SU-DHL-6 (cell line): ENCODE data around the gene FKBP1A.

Source experiments
- H2AFZ ChIP-seq: fragments of 200-600 bp; sonication (generic); 2 replicates; pipeline ENCODE4 v1.6.1; 2014; ENCODE audit warnings: low read depth, mild to moderate bottlenecking, moderate library complexity, mixed read lengths, antibody characterized with exemption, low read length; ENCODE audit not compliant: severe bottlenecking
- H3F3A ChIP-seq: fragments of 200-600 bp; shearing (Covaris generic); 2 replicates; pipeline ENCODE4 v1.6.0; 2016; ENCODE audit warnings: antibody characterized with exemption, mild to moderate bottlenecking; ENCODE audit not compliant: insufficient read depth
- H3K27ac ChIP-seq: fragments of 200-600 bp; sonication (generic); 2 replicates; pipeline ENCODE4 v1.5.1; 2016; ENCODE audit warnings: low read depth, mild to moderate bottlenecking, low read length, moderate library complexity, mixed read lengths
- H3K27me3 ChIP-seq: fragments of 200-600 bp; sonication (generic), shearing (Covaris generic); 2 replicates; pipeline ENCODE4 v1.6.0; 2014; ENCODE audit warnings: mild to moderate bottlenecking, low read length
- H3K36me3 ChIP-seq: fragments of 200-600 bp; sonication (generic); 2 replicates; pipeline ENCODE4 v1.6.1; 2014; ENCODE audit warnings: mild to moderate bottlenecking, low read length, mixed read lengths
- H3K4me2 ChIP-seq: fragments of 300-600, 200-600 bp; shearing (Covaris generic), sonication (generic); 2 replicates; pipeline ENCODE4 v1.6.0; 2014; ENCODE audit warnings: low read length, low read depth, mild to moderate bottlenecking; ENCODE audit not compliant: poor library complexity, severe bottlenecking
- H3K4me3 ChIP-seq: fragments of 200-600 bp; sonication (generic); 2 replicates; pipeline ENCODE4 v1.5.1; 2014; ENCODE audit warnings: antibody characterized with exemption, low read length, mild to moderate bottlenecking, mixed read lengths; ENCODE audit not compliant: insufficient read depth, poor library complexity, severe bottlenecking
- H3K79me2 ChIP-seq: fragments of 200-600 bp; sonication (generic); 2 replicates; pipeline ENCODE4 v1.6.1; 2014; ENCODE audit warnings: mild to moderate bottlenecking, low read length, moderate library complexity; ENCODE audit not compliant: insufficient read depth
- H3K9ac ChIP-seq: fragments of 200-600 bp; sonication (generic); 2 replicates; pipeline ENCODE4 v1.7.0; 2014; ENCODE audit warnings: mild to moderate bottlenecking, low read length
- H3K9me2 ChIP-seq: fragments of 200-600 bp; sonication (generic); replicated peaks from 2 replicates; pipeline ENCODE4 v1.6.1; 2014; ENCODE audit warnings: low read length; ENCODE audit not compliant: insufficient read depth
- H3K9me3 ChIP-seq: fragments of 200-600 bp; sonication (generic); 2 replicates; pipeline ENCODE4 v1.6.1; 2014; ENCODE audit warnings: low read length, mixed read lengths; ENCODE audit not compliant: insufficient read depth
- H4K20me1 ChIP-seq: fragments of 200-600 bp; sonication (generic); 2 replicates; pipeline ENCODE4 v1.6.1; 2014; ENCODE audit warnings: low read depth, mild to moderate bottlenecking, antibody characterized with exemption, low read length, moderate library complexity, mixed read lengths
- CTCF ChIP-seq: fragments of 200-600 bp; sonication (generic); IDR thresholded peaks from one replicate; pipeline ENCODE4 v1.5.1; 2017; ENCODE audit warnings: antibody characterized with exemption, mild to moderate bottlenecking, low read length, moderate library complexity; ENCODE audit not compliant: insufficient read depth, poor library complexity, severe bottlenecking
- EZH2phosphoT487 ChIP-seq: fragments of 200-600 bp; sonication (generic), shearing (Covaris generic); conservative IDR thresholded peaks from 2 replicates; pipeline ENCODE4 v1.6.1; 2018; ENCODE audit warnings: mild to moderate bottlenecking, antibody characterized with exemption, low read length, moderate library complexity, mixed read lengths

FKBP1A gene

GRCh38 chr20:1378735-1379125, 14.1 kb downstream of the FKBP1A start:
- Histone ChIP-seq H3K4me2 (no peak overlapping the region), H3K9me3 (no peaks in the 10 kb centered on the region), H3K27ac (no peak overlapping the region), H4K20me1 (peaks cover 29% of the 10 kb centered on the region), H3K4me3 (no peak overlapping the region), H3F3A (no peaks in the 10 kb centered on the region; the same call in 1 of the 2 replicates), H2AFZ (no peak overlapping the region), H3K79me2 (peaks cover 91% of the 10 kb centered on the region), H3K36me3 (no peaks in the 10 kb centered on the region), H3K9ac (no peak overlapping the region), H3K9me2 (no peaks in the 10 kb centered on the region), H3K27me3 (no peaks in the 10 kb centered on the region)
- TF ChIP-seq CTCF (no peak), EZH2phosphoT487 (no peak)

- H3K27ac ChIP-seq = no peak overlapping the region
- TF ChIP-seq EZH2phosphoT487 (no peak), CTCF (no peak)
- H3K4me2 ChIP-seq = no peak overlapping the region
- H3K9me3 ChIP-seq = no peaks in the 10 kb centered on the region
- 0 out of 2 replicates have a peak, but pooled peaks cover under 1% of the 10 kb centered on the region for H3K36me3 ChIP-seq
- H2AFZ ChIP-seq = no peak overlapping the region
- H4K20me1 ChIP-seq = peaks cover 29% of the 10 kb centered on the region
- H3K4me3 ChIP-seq = no peak overlapping the region
- peaks cover 85% of the 10 kb centered on the region for H3K79me2 ChIP-seq
- no peak overlapping the region for H3K9ac ChIP-seq
- H3K9me2 ChIP-seq = no peaks in the 10 kb centered on the region
- no peaks in the 10 kb centered on the region for H3K27me3 ChIP-seq
- no peaks in the 10 kb centered on the region; the same call in 1 of the 2 replicates for H3F3A ChIP-seq
Observed at GRCh38 chr20:1377984-1378734, 14.7 kb downstream of the FKBP1A start.

- Histone ChIP-seq H3K27ac (no peak overlapping the region), H3K4me2 (no peak overlapping the region), H3K79me2 (peaks cover 78% of the 10 kb centered on the region), H3K4me3 (no peak overlapping the region), H3K27me3 (no peaks in the 10 kb centered on the region), H3K9me2 (no peaks in the 10 kb centered on the region), H3F3A (no peaks in the 10 kb centered on the region; the same call in 1 of the 2 replicates), H3K9ac (no peak overlapping the region), H4K20me1 (peaks cover 29% of the 10 kb centered on the region), H2AFZ (no peak overlapping the region), H3K9me3 (no peaks in the 10 kb centered on the region), H3K36me3 (0 out of 2 replicates have a peak, but pooled peaks cover 4% of the 10 kb centered on the region)
- TF ChIP-seq EZH2phosphoT487 = no peak
- TF ChIP-seq CTCF = no peak
Observed at GRCh38 chr20:1377341-1377871, 15.4 kb downstream of the FKBP1A start.
